ENCODE data around the gene FAM53C. TPM values are rescaled to one million over a fixed set of nuclear protein-coding genes. Genes with fewer than 3 reads are reported as not detected.

The FAM53C gene
- total and polyA plus RNA-seq, 10 of the 15 experiments (the other 5 are each of a cell fraction or from before 2014, with no cell fraction given), result 8.0 to 31.3 (median 24.0) TPM

- no peak for TF ChIP-seq BCLAF1 (IDR thresholded peaks at IDR 0.05)
- no peak for TF ChIP-seq NBN (IDR thresholded peaks at IDR 0.05)
- TF ChIP-seq ATF2 (IDR thresholded peaks at IDR 0.05; ENCODE audit: low read length), result no peak
- no peak for TF ChIP-seq E2F8 (IDR thresholded peaks at IDR 0.05; ENCODE audit: low read depth, partially characterized antibody)
Measured at GRCh38 chr5:138352722-138353559, 14.9 kb downstream of the FAM53C start (continued).

All from GM12878 (cell line).